SK-N-SH treated with all-trans-retinoic acid at 6 μM for 48 hours (cell line): ENCODE measurements around the gene HIVEP2.

Source experiments
- ATAC-seq: fragments of 200-7000 bp; cut with Tn5 transposase; 3 replicates; pipeline ENCODE4 v1.9.1; 2020; ENCODE audit warnings: mild to moderate bottlenecking, moderate library complexity
- ARNTL ChIP-seq: fragments of 450-650 bp; formaldehyde crosslinking; IDR thresholded peaks from 2 replicates; pipeline ENCODE4 v1.5.0; 2020; ENCODE audit warnings: low read depth, mild to moderate bottlenecking, moderate library complexity, borderline replicate concordance
- CSDC2 ChIP-seq: fragments of 250-450 bp; sonication (Bioruptor Pico); IDR thresholded peaks from 2 replicates; pipeline ENCODE4 v1.5.0; 2020; ENCODE audit warnings: mild to moderate bottlenecking, moderate library complexity
- ESRRG ChIP-seq: fragments of 250-450 bp; sonication (Bioruptor Pico); IDR thresholded peaks from 2 replicates; pipeline ENCODE4 v1.6.1; 2021; ENCODE audit warnings: mild to moderate bottlenecking
- GLIS3 ChIP-seq: fragments of 250-450 bp; sonication (Bioruptor Pico); IDR thresholded peaks from 2 replicates; pipeline ENCODE4 v1.5.0; 2020; ENCODE audit warnings: mild to moderate bottlenecking, moderate library complexity
- ISL1 ChIP-seq: fragments of 250-450 bp; sonication (Bioruptor Pico); IDR thresholded peaks from 2 replicates; pipeline ENCODE4 v2.1.2; 2022; ENCODE audit warnings: mild to moderate bottlenecking, moderate library complexity
- OSR1 ChIP-seq: fragments of 250-450 bp; sonication (Bioruptor Pico); IDR thresholded peaks from 2 replicates; pipeline ENCODE4 v1.8.0; 2022; ENCODE audit warnings: moderate library complexity, mild to moderate bottlenecking, inconsistent platforms
- PPARA ChIP-seq: fragments of 250-450 bp; sonication (Bioruptor Pico); IDR thresholded peaks from 2 replicates; pipeline ENCODE4 v1.5.0; 2020; ENCODE audit warnings: mild to moderate bottlenecking, borderline replicate concordance
- RARB ChIP-seq: fragments of 250-450 bp; sonication (Bioruptor Pico); IDR thresholded peaks from 2 replicates; pipeline ENCODE4 v1.8.0; 2021; ENCODE audit warnings: mild to moderate bottlenecking, moderate library complexity
- SNAI2 ChIP-seq: fragments of 250-450 bp; sonication (Bioruptor Pico); IDR thresholded peaks from 2 replicates; pipeline ENCODE4 v1.5.0; 2020; ENCODE audit warnings: mild to moderate bottlenecking, moderate library complexity
- TCF4 ChIP-seq: fragments of 250-450 bp; sonication (Bioruptor Pico); IDR thresholded peaks from 2 replicates; pipeline ENCODE4 v1.8.0; 2021; ENCODE audit warnings: mild to moderate bottlenecking, moderate library complexity, borderline replicate concordance
- TOX ChIP-seq: fragments of 250-450 bp; sonication (Bioruptor Pico); IDR thresholded peaks from 2 replicates; pipeline ENCODE4 v1.8.0; 2021; ENCODE audit warnings: mild to moderate bottlenecking, moderate library complexity, borderline replicate concordance
- ZC3H10 ChIP-seq: fragments of 250-450 bp; sonication (Bioruptor Pico); IDR thresholded peaks from 2 replicates; pipeline ENCODE4 v1.5.1; 2021; ENCODE audit warnings: mild to moderate bottlenecking, moderate library complexity
- ZFP3 ChIP-seq: fragments of 250-450 bp; sonication (Bioruptor Pico); IDR thresholded peaks from 2 replicates; pipeline ENCODE4 v1.5.0; 2020; ENCODE audit warnings: mild to moderate bottlenecking, moderate library complexity
- ZFP30 ChIP-seq: fragments of 450-650 bp; formaldehyde crosslinking; IDR thresholded peaks from 2 replicates; pipeline ENCODE4 v1.5.0; 2022; ENCODE audit warnings: mild to moderate bottlenecking, moderate library complexity
- ZNF565 ChIP-seq: fragments of 450-650 bp; formaldehyde crosslinking; conservative IDR thresholded peaks from 2 replicates; pipeline ENCODE4 v1.5.0; 2020; ENCODE audit warnings: low read depth, mild to moderate bottlenecking, moderate library complexity
- ZNF70 ChIP-seq: fragments of 450-650 bp; formaldehyde crosslinking; IDR thresholded peaks from 2 replicates; pipeline ENCODE4 v1.5.0; 2020; ENCODE audit warnings: mild to moderate bottlenecking, moderate library complexity
- ZNF8 ChIP-seq: fragments of 450-650 bp; formaldehyde crosslinking; IDR thresholded peaks from 2 replicates; pipeline ENCODE4 v1.5.0; 2020; ENCODE audit warnings: mild to moderate bottlenecking, moderate library complexity
- TF ChIP-seq, protein P1 (sequence below): fragments of 250-450 bp; sonication (Bioruptor Pico); IDR thresholded peaks from 2 replicates; pipeline ENCODE4 v1.5.1; 2020; ENCODE audit warnings: low read depth, mild to moderate bottlenecking, moderate library complexity
- TF ChIP-seq, protein P2 (sequence below): fragments of 250-450 bp; sonication (Bioruptor Pico); IDR thresholded peaks from 2 replicates; pipeline ENCODE4 v1.8.0; 2020; ENCODE audit warnings: mild to moderate bottlenecking, moderate library complexity, borderline replicate concordance
- TF ChIP-seq, protein P3 (sequence below): fragments of 250-450 bp; sonication (Bioruptor Pico); IDR thresholded peaks from 2 replicates; pipeline ENCODE4 v1.5.0; 2020; ENCODE audit warnings: mild to moderate bottlenecking, moderate library complexity
- TF ChIP-seq, protein P4 (sequence below): fragments of 250-450 bp; sonication (Bioruptor Pico); IDR thresholded peaks from 2 replicates; pipeline ENCODE4 v1.5.1; 2021; ENCODE audit warnings: mild to moderate bottlenecking, moderate library complexity
- TF ChIP-seq, protein P5 (sequence below): fragments of 250-450 bp; sonication (Bioruptor Pico); IDR thresholded peaks from 2 replicates; pipeline ENCODE4 v1.8.0; 2021; ENCODE audit warnings: low read depth, mild to moderate bottlenecking, moderate library complexity, borderline replicate concordance

The HIVEP2 gene

DNA sequence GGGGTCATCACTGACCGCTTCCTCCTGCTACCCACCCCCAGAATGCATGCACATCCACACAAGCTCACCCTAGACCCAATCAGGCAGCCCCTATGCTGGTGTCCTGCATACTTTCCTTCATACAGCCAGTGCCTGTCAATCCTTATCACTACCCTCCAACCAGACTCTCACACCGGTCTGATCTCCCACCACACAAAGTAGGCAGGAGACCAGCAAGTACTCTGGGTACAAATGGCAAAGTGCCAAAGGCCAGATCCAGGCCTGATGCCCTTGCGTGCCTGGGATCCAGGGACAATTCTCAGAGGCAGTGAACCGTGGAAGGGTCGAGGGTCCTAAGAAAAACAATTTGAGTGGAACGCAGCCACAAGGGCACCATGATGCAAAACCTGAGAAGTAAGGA lies 114.2 kb downstream of the HIVEP2 start:
- no peak for ATAC-seq

DNA sequence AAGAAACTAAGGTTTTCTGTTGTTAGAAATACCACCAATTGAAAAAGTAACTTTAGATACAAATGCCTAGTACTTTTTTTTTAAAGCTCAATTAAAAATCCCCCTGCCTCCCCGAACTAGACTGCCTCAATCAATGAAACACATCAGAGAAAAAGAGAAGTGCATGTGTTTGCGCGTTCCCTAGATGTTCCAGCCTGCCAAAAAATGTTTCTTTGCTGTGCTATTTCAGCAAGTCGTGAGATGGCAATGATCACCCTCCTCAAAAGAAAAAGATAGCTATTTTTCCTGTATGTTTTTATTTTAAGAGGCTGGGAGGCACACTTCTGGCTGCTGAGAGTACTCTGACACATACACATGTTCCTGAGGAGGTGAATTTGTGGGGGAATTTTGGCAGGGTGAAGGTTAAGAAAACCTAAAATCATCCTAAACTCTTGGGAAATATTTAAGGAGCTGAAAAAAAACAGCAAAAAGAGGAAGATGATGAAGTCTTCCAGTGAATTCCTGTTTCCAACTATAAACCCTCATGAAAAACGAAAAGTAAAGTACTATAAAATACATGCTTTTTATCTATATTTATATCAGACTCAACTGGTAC lies 114.8 kb downstream of the HIVEP2 start:
- ATAC-seq, result no peak
- no peak for TF ChIP-seq ZFP3 (CRISPR knock-in tag)
- TF ChIP-seq ESRRG (CRISPR knock-in tag), result no peak
- no peak for TF ChIP-seq SNAI2 (CRISPR knock-in tag)
- TF ChIP-seq TCF4 (CRISPR knock-in tag), result no peak
- no peak for TF ChIP-seq PPARA (CRISPR knock-in tag)

More for the DNA sequence above, 114.2 kb downstream of the HIVEP2 start:
- TF ChIP-seq, protein P1, sequence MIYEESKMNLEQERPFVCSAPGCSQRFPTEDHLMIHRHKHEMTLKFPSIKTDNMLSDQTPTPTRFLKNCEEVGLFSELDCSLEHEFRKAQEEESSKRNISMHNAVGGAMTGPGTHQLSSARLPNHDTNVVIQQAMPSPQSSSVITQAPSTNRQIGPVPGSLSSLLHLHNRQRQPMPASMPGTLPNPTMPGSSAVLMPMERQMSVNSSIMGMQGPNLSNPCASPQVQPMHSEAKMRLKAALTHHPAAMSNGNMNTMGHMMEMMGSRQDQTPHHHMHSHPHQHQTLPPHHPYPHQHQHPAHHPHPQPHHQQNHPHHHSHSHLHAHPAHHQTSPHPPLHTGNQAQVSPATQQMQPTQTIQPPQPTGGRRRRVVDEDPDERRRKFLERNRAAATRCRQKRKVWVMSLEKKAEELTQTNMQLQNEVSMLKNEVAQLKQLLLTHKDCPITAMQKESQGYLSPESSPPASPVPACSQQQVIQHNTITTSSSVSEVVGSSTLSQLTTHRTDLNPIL (CRISPR knock-in tag), result no peak
- TF ChIP-seq, protein P2, sequence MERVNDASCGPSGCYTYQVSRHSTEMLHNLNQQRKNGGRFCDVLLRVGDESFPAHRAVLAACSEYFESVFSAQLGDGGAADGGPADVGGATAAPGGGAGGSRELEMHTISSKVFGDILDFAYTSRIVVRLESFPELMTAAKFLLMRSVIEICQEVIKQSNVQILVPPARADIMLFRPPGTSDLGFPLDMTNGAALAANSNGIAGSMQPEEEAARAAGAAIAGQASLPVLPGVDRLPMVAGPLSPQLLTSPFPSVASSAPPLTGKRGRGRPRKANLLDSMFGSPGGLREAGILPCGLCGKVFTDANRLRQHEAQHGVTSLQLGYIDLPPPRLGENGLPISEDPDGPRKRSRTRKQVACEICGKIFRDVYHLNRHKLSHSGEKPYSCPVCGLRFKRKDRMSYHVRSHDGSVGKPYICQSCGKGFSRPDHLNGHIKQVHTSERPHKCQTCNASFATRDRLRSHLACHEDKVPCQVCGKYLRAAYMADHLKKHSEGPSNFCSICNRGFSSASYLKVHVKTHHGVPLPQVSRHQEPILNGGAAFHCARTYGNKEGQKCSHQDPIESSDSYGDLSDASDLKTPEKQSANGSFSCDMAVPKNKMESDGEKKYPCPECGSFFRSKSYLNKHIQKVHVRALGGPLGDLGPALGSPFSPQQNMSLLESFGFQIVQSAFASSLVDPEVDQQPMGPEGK (CRISPR knock-in tag), result no peak
- TF ChIP-seq TOX (CRISPR knock-in tag) (no peak), ZFP30 (CRISPR knock-in tag) (no peak), ARNTL (CRISPR knock-in tag) (no peak), OSR1 (CRISPR knock-in tag) (no peak), CSDC2 (CRISPR knock-in tag) (no peak), ISL1 (CRISPR knock-in tag) (no peak)
- TF ChIP-seq, all 23 proteins: peak for 0

DNA sequence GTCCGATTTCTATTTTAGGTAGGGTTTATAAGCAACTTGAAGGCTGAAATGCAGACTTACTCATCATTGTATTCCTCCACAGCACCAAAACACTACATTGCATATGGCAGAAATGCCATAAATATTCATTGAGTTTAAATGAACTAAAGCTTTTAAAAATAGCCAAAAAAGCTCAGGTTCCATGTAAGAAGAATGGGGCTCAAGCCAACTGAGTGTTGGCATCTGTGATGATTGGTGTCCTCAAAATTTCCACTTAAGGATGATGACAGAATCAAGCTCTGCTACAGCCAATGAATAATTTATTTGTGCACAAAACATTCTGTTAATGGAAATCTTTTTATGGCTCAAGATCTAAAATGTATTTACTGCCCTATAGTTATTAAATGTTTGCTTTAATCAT lies 115.4 kb downstream of the HIVEP2 start:
- TF ChIP-seq RARB (CRISPR knock-in tag) (no peak), OSR1 (CRISPR knock-in tag) (no peak), ISL1 (CRISPR knock-in tag) (no peak), TOX (CRISPR knock-in tag) (no peak), ZC3H10 (CRISPR knock-in tag) (no peak), ZNF70 (CRISPR knock-in tag) (no peak), GLIS3 (CRISPR knock-in tag) (no peak)
- TF ChIP-seq, protein P2 (CRISPR knock-in tag), result no peak
- TF ChIP-seq, protein P3, sequence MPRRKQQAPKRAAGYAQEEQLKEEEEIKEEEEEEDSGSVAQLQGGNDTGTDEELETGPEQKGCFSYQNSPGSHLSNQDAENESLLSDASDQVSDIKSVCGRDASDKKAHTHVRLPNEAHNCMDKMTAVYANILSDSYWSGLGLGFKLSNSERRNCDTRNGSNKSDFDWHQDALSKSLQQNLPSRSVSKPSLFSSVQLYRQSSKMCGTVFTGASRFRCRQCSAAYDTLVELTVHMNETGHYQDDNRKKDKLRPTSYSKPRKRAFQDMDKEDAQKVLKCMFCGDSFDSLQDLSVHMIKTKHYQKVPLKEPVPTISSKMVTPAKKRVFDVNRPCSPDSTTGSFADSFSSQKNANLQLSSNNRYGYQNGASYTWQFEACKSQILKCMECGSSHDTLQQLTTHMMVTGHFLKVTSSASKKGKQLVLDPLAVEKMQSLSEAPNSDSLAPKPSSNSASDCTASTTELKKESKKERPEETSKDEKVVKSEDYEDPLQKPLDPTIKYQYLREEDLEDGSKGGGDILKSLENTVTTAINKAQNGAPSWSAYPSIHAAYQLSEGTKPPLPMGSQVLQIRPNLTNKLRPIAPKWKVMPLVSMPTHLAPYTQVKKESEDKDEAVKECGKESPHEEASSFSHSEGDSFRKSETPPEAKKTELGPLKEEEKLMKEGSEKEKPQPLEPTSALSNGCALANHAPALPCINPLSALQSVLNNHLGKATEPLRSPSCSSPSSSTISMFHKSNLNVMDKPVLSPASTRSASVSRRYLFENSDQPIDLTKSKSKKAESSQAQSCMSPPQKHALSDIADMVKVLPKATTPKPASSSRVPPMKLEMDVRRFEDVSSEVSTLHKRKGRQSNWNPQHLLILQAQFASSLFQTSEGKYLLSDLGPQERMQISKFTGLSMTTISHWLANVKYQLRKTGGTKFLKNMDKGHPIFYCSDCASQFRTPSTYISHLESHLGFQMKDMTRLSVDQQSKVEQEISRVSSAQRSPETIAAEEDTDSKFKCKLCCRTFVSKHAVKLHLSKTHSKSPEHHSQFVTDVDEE, result no peak
- TF ChIP-seq, protein P4, sequence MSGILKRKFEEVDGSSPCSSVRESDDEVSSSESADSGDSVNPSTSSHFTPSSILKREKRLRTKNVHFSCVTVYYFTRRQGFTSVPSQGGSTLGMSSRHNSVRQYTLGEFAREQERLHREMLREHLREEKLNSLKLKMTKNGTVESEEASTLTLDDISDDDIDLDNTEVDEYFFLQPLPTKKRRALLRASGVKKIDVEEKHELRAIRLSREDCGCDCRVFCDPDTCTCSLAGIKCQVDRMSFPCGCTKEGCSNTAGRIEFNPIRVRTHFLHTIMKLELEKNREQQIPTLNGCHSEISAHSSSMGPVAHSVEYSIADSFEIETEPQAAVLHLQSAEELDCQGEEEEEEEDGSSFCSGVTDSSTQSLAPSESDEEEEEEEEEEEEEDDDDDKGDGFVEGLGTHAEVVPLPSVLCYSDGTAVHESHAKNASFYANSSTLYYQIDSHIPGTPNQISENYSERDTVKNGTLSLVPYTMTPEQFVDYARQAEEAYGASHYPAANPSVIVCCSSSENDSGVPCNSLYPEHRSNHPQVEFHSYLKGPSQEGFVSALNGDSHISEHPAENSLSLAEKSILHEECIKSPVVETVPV, result no peak
- ATAC-seq, result no peak

DNA sequence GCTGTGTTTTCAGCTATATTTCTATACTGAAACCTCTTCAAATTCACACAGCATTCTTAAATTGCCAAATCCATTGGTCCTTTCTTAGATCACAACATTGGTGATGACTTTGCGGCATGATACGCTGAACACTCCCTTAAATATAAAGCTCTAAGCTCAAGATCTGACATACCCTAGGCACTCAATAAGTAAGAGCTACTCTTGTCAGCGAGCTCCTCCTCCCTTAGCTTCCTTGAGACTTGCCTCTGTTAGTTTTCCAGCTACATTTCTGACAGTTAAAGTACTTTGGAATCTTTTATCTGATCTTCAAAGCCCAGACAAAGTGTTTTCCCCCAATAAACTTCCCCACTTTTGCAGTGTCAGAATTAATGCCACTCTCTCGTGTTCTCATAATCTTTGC lies 117.0 kb downstream of the HIVEP2 start:
- no peak for ATAC-seq
- TF ChIP-seq ZNF70 (CRISPR knock-in tag) (no peak), OSR1 (CRISPR knock-in tag) (no peak), PPARA (CRISPR knock-in tag) (no peak), ISL1 (CRISPR knock-in tag) (no peak), RARB (CRISPR knock-in tag) (no peak), TOX (CRISPR knock-in tag) (no peak), ZNF8 (CRISPR knock-in tag) (no peak), ZC3H10 (CRISPR knock-in tag) (no peak), CSDC2 (CRISPR knock-in tag) (no peak), ARNTL (CRISPR knock-in tag) (no peak), GLIS3 (CRISPR knock-in tag) (no peak), TCF4 (CRISPR knock-in tag) (no peak), ESRRG (CRISPR knock-in tag) (no peak), ZFP30 (CRISPR knock-in tag) (no peak), ZFP3 (CRISPR knock-in tag) (no peak), ZNF565 (CRISPR knock-in tag) (no peak)
- TF ChIP-seq, protein P5, sequence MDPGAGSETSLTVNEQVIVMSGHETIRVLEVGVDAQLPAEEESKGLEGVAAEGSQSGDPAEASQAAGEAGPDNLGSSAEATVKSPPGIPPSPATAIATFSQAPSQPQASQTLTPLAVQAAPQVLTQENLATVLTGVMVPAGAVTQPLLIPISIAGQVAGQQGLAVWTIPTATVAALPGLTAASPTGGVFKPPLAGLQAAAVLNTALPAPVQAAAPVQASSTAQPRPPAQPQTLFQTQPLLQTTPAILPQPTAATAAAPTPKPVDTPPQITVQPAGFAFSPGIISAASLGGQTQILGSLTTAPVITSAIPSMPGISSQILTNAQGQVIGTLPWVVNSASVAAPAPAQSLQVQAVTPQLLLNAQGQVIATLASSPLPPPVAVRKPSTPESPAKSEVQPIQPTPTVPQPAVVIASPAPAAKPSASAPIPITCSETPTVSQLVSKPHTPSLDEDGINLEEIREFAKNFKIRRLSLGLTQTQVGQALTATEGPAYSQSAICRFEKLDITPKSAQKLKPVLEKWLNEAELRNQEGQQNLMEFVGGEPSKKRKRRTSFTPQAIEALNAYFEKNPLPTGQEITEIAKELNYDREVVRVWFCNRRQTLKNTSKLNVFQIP, result no peak
- TF ChIP-seq, protein P1 (CRISPR knock-in tag), result no peak
